ENCODE measurements around the gene TGIF1.
"Not testable (repeated sequence)": the region's sequence is repeated elsewhere in the genome, so short reads cannot be mapped to it uniquely, and the experiment has no call there.

DNA sequence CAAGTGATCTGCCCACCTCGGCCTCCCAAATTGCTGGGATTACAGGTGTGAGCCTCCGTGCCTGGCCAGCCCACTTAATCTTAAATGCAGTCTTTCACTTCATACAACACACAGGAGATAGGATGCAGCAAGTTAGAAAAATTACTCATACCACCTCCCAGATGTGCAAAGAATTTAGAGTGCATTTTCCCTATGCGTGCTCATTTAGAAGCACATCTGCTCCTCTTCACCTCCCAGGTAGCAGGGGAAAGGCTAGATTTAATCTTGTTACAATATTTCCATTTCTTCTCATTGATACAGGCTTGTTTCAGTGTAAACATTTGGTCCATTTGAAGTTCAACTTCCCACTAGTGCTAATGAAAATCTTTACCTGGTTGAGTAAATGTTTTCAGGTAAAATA, 39.1 kb upstream of the TGIF1 start:
- TF ChIP-seq, protein P1, sequence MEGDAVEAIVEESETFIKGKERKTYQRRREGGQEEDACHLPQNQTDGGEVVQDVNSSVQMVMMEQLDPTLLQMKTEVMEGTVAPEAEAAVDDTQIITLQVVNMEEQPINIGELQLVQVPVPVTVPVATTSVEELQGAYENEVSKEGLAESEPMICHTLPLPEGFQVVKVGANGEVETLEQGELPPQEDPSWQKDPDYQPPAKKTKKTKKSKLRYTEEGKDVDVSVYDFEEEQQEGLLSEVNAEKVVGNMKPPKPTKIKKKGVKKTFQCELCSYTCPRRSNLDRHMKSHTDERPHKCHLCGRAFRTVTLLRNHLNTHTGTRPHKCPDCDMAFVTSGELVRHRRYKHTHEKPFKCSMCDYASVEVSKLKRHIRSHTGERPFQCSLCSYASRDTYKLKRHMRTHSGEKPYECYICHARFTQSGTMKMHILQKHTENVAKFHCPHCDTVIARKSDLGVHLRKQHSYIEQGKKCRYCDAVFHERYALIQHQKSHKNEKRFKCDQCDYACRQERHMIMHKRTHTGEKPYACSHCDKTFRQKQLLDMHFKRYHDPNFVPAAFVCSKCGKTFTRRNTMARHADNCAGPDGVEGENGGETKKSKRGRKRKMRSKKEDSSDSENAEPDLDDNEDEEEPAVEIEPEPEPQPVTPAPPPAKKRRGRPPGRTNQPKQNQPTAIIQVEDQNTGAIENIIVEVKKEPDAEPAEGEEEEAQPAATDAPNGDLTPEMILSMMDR (conservative IDR thresholded peaks at IDR 0.05; ENCODE audit: low read depth, low read length): not testable (repeated sequence)
- TF ChIP-seq POLR2A (IDR thresholded peaks at IDR 0.05; ENCODE audit: low read depth, low read length); RCOR1 (IDR thresholded peaks at IDR 0.05; ENCODE audit: insufficient replicate concordance, low read length); FOS (IDR thresholded peaks at IDR 0.05; ENCODE audit: low read depth, low read length); CEBPB (IDR thresholded peaks at IDR 0.05; ENCODE audit: low read depth, low read length); RFX5 (IDR thresholded peaks at IDR 0.05; ENCODE audit: low read depth, low read length); CHD1 (IDR thresholded peaks at IDR 0.05; ENCODE audit: low read depth, low read length); RAD21 (IDR thresholded peaks at IDR 0.05; ENCODE audit: low read length); SMC3 (IDR thresholded peaks at IDR 0.05; ENCODE audit: low read depth, low read length); MAZ (IDR thresholded peaks at IDR 0.05; ENCODE audit: borderline replicate concordance, low read depth, low read length); BHLHE40 (IDR thresholded peaks at IDR 0.05; ENCODE audit: low read depth, low read length): not testable (repeated sequence)
- TF ChIP-seq, protein P2, sequence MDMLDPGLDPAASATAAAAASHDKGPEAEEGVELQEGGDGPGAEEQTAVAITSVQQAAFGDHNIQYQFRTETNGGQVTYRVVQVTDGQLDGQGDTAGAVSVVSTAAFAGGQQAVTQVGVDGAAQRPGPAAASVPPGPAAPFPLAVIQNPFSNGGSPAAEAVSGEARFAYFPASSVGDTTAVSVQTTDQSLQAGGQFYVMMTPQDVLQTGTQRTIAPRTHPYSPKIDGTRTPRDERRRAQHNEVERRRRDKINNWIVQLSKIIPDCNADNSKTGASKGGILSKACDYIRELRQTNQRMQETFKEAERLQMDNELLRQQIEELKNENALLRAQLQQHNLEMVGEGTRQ (IDR thresholded peaks at IDR 0.05; ENCODE audit: low read depth, low read length): not testable (repeated sequence)
- TF ChIP-seq, protein P3, sequence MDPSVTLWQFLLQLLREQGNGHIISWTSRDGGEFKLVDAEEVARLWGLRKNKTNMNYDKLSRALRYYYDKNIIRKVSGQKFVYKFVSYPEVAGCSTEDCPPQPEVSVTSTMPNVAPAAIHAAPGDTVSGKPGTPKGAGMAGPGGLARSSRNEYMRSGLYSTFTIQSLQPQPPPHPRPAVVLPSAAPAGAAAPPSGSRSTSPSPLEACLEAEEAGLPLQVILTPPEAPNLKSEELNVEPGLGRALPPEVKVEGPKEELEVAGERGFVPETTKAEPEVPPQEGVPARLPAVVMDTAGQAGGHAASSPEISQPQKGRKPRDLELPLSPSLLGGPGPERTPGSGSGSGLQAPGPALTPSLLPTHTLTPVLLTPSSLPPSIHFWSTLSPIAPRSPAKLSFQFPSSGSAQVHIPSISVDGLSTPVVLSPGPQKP (IDR thresholded peaks at IDR 0.05; ENCODE audit: borderline replicate concordance, low read depth, low read length): not testable (repeated sequence)

Measured in IMR-90 (cell line).